ENCODE measurements around the gene USP3.

DNA sequence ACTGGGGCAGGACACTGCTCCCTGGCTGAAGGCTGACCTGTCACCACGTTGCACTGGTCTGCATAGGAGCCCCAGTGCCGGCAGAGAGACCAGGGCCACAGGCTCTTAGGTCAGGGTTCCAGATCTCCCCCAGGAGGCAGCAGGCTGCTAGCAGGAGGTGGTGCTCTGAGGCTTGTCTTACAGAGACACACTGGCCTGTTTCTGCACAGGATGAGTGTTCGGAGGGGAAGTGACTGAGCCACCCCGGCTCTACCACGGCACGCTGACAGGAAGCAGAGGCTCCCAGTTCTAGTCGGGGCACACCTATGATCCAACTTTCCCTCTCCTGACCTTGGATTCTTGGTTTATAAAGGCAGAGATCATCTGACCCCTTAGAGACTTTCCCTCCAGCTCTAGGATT lies 101.4 kb downstream of the USP3 start:
- TF ChIP-seq, protein P1, sequence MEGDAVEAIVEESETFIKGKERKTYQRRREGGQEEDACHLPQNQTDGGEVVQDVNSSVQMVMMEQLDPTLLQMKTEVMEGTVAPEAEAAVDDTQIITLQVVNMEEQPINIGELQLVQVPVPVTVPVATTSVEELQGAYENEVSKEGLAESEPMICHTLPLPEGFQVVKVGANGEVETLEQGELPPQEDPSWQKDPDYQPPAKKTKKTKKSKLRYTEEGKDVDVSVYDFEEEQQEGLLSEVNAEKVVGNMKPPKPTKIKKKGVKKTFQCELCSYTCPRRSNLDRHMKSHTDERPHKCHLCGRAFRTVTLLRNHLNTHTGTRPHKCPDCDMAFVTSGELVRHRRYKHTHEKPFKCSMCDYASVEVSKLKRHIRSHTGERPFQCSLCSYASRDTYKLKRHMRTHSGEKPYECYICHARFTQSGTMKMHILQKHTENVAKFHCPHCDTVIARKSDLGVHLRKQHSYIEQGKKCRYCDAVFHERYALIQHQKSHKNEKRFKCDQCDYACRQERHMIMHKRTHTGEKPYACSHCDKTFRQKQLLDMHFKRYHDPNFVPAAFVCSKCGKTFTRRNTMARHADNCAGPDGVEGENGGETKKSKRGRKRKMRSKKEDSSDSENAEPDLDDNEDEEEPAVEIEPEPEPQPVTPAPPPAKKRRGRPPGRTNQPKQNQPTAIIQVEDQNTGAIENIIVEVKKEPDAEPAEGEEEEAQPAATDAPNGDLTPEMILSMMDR (IDR thresholded peaks at IDR 0.05), result no peak
- no peak for TF ChIP-seq EZH2phosphoT487 (IDR thresholded peaks at IDR 0.05)
